Stomach (tissue), 4 donors: ENCODE results near the gene KANK4.

ENCODE experiments used
- POLR2A ChIP-seq, 4 donors: fragments of 450-650 bp; IDR thresholded peaks; one replicate each; pipeline ENCODE4 v1.6.1; 2016; ENCODE audit warnings: antibody characterized with exemption in 4 of 4, control low read depth in 2 of 4, mild to moderate bottlenecking in 1 of 4, moderate library complexity in 1 of 4
- POLR2AphosphoS5 ChIP-seq, 3 donors: sonication (generic); formaldehyde crosslinking; IDR thresholded peaks; one replicate each; pipeline ENCODE4 v1.6.1; 2016; ENCODE audit warnings: antibody characterized with exemption in 3 of 3
- TF ChIP-seq, protein P1 (sequence below), 7 experiments: fragments of 450-650 bp in 4 of 7; fragments of 200-600 bp in 3 of 7; sonication (generic) in 3 of 7; IDR thresholded peaks; one replicate each; pipeline ENCODE4 v1.5.1; 2016 to 2019; ENCODE audit warnings: antibody characterized with exemption in 7 of 7, control low read depth in 2 of 7, mild to moderate bottlenecking in 1 of 7

- TF ChIP-seq, protein P1, sequence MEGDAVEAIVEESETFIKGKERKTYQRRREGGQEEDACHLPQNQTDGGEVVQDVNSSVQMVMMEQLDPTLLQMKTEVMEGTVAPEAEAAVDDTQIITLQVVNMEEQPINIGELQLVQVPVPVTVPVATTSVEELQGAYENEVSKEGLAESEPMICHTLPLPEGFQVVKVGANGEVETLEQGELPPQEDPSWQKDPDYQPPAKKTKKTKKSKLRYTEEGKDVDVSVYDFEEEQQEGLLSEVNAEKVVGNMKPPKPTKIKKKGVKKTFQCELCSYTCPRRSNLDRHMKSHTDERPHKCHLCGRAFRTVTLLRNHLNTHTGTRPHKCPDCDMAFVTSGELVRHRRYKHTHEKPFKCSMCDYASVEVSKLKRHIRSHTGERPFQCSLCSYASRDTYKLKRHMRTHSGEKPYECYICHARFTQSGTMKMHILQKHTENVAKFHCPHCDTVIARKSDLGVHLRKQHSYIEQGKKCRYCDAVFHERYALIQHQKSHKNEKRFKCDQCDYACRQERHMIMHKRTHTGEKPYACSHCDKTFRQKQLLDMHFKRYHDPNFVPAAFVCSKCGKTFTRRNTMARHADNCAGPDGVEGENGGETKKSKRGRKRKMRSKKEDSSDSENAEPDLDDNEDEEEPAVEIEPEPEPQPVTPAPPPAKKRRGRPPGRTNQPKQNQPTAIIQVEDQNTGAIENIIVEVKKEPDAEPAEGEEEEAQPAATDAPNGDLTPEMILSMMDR (IDR thresholded peaks at IDR 0.05): no peak
- TF ChIP-seq POLR2A (IDR thresholded peaks at IDR 0.05) (no peak), POLR2AphosphoS5 (IDR thresholded peaks at IDR 0.05) (no peak)
Observed at GRCh38 chr1:62198069-62198780, 121.0 kb downstream of the KANK4 start.
